NCI-H2029 (cell line): Measurements from ENCODE around the gene EXD1.

Experiments
- DNase-seq: peaks from one replicate; lab custom pipeline; 2025; lab: John Stamatoyannopoulos, UW

EXD1 gene

DNA sequence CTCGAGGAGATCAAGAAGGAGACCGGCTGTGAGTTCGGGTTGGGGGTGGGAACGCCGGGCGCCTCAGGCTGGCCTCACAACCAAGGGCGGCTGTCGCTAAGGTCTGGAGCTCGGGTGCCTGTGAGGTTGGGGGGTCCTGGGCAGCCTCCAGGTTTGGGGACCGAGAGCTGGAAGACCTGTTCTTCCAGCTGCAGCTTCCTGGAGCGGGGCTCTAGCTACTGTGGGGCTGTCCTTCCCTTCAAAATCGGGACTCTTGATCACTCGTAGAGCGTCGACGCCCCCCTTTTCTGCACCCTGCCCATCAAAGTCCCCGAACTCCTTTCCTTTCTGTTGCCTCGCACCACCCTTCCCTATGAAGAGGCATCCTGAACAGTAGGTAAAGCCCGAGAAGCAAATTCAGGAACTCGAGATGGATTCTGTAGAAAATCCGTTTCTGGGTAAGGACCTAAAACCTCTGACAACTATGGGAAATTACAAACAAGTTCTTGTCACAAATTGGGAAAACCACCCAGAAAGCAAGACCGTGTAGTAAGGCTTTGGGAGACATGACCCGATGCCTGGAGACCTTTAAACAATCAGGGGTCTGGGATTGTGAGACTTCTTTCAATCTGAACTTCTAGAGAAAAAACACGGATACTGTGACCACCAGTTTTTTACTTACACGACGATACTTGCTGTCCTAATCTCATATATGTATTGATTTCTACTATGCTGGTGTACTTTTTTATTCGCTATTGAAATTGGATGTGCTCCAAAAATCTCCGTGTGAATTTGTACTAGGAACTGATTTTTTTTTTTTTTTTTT is 1.1 kb upstream of the EXD1 start:
- no peak for DNase-seq

DNA sequence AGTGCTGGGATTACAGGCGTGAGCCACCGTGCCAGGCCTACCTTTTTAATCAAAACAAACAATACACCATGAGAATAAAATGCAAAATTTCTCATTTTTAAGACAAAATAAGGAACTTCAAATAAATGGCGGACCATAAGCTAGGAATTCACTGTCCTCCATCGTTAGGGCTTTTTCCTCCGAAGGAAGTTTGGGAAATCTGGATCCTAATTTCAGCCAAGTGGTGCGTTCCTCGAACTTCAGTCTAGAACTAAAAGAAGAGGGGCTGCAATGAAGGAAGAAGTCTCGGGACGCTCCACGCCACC is 260 bp downstream of the EXD1 start:
- DNase-seq = no peak

DNA sequence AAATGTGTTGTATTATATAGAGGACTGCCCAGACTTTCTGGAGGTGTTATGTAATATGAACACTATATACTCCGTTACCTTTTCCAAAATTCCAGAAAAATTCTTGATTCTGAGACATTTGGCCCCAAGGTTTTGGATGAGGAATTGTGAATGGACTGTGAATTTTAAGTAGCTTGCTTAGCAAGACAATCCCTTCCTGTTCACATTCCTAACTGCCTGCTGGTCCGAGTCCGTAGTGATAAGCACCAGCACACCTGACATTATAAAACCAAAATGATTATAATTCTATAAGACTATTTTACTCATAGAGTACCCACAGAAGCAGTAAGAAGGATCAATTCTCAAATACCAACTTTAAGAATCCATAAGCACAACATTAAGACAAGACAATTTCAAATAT is 11.2 kb downstream of the EXD1 start:
- no peak for DNase-seq

DNA sequence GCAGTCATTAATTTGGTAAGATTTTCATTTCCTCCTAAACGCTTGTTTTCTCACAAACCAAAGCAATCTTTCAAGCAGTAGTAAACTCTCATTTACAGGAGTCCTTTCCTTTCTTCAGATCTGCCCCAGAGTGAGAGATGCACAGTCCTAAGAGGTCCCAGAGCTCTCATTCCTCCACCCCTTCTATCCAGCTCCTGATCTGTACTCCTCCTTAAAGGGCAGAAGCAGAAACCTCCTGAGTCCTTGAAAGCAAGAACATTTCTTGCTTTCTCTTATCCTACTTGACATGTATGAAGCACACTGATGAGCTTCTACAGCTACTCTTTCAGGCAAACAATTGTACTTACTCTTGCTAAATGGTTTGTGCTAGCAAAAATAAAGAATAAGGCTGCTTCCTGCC is 11.7 kb downstream of the EXD1 start:
- DNase-seq = no peak

DNA sequence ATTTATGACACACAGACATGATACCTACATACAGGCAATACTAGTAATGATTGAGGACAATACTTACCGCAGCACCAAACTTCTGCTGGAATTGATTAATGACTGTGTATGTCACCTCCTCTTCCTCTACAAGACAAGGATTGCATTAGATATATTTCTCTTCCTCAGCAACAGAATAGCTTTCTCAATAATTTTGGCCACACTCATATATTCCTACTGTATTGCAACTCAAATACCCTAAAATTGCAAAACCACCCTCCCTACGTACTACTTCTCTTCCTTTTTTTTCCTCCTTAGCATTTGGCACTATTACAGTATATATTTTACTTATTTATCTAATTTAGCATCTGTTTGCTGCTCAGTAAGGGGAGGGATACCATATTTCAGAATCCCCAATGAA is 14.8 kb downstream of the EXD1 start:
- no peak for DNase-seq

DNA sequence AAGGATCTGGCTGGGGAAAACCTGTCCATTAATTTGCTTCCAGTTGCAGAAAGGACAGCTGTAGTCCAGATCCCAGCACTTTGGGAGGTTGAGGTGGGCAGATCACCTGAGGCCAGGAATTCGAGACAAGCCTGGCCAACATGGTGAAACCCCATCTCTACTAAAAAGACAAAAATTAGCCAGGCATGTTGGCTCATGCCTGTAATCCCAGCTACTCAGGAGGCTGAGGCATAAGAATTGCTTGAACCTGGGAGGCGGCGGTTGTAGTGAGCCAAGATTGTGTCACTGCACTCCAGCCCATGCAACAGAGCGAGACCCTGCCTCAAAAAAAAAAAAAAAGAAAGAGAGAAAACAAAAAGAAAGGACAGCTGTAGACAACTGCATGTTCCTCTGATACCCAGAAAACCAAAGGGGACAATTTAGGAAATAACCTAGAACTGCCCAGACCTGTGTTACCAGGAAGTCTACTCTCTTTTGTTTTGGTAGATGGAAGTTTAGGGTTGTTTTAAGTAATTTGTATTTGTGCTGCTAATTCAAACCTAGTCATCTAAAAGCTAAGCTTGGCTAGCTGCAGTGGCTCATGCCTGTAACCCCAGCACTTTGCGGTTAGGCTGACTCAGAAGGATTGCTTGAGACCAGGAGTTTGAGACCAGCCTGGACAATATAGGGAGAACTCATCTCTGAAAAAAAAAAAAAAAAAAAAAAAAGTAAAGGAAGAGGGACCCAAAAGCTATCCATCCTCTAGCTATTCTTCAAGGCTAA is 22.7 kb downstream of the EXD1 start:
- DNase-seq = no peak

DNA sequence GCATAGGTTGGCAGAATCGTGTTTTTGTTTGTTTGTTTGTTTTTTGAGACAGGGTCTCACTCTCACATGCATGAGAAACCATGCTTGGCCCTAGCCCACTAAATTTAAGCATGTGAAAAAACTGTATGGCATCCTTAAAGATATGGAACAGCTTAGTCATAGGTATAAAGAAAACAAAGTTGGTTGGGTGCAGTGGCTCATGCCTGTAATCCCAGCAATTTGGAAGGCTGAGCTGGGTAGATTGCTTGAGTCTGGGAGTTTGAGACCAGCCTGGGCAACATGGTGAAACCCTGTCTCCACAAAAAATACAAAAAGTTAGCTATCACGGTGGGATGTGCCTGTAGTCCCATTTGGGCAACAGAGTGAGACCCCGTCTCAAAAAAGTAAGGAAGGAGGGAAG is 25.2 kb downstream of the EXD1 start:
- no peak for DNase-seq

DNA sequence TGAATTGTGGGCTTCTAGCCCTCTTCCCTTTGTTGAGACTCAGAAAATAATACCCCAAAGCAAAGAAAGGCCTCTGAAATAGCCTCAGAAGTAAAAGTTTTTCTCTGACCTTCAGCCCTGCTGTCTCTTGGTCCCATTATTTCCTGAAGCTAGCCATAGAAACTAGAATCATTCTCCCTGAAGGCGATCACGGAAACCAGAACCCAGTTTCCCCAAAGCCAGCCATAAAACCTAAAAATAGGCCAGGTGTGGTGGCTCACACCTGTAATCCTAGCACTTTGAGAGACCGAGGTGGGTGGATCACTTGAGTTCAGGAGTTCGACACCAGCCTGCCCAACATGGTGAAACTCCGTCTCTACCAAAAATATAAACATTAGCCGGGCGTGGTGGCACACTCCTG is 27.2 kb downstream of the EXD1 start:
- DNase-seq = no peak

DNA sequence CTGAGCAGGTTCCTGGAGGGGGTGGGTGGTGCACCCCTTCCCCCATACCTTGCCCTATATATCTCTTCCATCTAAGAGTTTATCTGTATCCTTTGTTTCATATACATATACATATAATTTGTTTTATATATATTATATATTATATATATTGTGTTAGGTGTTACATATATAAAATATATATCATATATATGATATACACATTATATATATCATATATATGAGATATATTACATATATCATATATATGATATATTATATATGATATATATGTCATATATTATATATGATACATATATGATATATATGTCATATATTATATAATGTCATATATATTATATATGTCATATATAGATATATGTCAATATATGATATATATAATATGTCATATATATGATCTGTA is 31.1 kb downstream of the EXD1 start:
- DNase-seq = no peak

DNA sequence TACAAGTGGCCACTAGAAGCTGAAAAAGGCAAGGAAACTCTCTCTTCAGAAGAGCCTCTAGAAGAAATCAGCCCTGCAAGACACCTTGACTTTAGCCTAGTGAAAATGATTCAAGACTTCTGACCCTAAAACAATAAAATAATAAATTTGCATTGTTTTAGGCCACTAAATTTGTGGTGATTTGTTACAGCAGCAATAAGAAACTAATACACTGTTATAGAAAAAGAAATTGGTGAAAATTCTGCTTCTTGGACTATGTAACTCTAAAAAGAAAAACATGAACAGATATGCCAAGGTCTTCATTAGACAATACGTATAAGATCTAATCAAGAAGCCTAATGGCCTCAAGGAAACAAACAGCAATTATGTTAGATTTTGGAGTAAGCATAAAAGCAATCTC is 36.1 kb downstream of the EXD1 start:
- DNase-seq = no peak

DNA sequence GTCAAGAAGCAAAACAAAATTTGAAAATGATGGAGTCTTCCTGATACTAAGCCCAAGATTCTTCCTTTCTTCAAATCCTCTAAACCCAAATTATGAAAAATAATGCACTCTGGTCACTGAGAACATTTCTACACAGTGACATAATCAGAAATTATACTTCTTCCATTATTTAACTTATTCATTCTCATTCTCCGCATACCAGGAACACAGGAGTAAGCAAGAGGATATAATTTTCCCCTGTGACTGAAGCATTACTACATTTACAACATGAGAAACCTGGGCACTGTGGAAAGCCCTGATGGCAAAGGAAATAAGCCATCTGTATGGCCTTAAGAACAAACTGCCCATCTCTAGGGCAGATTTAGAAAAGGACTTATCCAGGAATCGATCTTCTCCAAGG is 47.0 kb downstream of the EXD1 start:
- DNase-seq = no peak

DNA sequence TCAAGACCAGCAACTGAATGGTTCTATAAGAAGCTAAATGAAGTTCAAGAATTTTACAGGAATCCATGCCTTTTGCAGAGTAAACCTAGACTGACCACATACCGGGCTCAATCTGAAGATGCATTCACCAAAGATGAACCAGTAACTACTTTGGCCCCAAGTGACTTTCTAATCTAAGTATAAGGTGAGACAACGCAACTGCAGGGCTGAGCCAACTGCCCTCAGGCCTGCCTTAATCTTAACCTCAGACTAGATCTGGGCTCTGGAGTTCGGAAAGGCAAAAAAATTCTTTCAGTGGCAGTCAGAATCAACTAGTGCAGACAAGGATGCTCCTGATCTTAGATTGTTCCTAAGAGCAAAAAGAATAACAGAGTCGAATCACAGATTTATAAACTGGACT is 48.3 kb downstream of the EXD1 start:
- DNase-seq = no peak

DNA sequence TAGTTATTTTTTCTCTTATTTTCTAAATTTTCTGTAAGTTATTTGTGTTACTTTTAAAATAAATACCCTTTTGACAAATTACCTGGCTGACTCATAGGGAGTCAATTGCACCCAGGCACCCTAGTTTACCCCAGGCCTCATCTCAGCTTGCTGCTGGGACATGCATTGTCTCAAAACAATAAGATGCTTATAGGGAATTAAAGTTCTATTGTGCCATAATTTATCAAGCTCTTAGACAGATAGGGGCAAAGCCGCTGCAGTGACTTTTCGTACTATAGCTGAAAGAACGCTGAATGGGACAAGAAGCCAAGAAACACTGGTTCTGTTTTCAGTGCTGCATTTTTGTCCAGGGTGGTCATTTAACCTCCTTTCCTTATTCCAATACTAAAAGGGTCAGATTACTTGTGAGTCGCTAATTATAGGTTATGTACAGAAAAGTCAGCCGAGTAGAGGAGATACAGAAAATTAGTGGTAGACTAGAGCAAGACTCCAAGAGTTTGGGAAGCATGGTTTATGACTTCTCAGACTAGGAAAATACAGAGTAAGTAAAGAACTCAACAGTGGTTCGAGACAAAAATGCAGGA is 50.3 kb downstream of the EXD1 start:
- DNase-seq = no peak

DNA sequence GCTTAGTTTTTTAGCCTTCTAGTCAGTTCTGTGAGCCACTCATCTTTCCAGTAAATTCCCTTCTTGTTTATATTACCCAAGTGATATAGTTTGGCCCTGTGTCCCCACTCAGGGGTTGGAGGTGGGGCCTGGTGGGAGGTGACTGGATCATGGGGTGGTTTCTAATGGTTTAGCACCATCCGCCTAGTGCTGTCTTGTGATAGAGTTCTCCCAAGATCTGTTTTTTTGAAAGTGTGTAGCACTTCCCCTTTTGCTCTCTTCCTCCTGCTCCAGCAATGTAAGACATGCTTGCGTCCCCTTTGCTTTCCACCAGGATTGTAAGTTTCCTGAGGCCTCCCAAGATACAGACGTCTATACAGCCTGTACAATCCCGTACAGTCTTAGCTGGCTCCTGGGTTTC is 60.8 kb downstream of the EXD1 start:
- no peak for DNase-seq

DNA sequence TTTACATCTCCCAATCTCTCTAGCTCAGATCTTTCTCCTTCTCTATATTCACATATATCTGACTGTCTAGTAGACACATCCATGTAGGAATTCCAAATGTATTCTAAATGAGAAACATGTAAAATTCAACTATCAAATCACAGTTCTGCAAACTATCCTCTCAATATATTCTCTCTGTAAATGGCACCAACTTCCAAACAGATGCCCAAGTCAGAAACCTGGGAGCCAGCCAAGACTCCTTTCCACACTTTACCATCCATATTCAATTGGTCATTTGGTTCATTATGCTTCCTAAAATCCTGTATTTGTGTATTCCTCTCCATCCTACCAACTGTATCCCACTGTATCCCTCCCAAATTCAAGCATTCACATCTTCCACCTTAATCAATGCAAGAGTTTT is 61.5 kb downstream of the EXD1 start:
- DNase-seq = no peak

DNA sequence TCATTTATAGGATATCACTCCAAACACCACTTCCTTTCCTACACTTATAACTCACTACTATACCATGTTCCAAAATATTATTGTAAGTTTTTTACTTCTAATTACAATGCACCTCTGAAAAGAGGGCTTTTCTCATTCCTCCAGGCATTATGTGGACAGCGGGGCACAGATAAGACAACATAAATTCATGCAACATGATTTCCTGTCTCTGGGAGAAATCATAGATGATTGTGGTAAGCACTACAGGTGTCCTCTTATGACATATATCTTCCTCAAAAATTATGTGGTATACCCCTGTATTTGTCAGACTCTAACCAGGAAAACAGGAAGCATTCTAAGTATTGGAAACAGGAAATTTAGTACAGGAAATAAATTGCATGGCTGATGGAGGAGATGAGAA is 68.8 kb downstream of the EXD1 start:
- DNase-seq = no peak

DNA sequence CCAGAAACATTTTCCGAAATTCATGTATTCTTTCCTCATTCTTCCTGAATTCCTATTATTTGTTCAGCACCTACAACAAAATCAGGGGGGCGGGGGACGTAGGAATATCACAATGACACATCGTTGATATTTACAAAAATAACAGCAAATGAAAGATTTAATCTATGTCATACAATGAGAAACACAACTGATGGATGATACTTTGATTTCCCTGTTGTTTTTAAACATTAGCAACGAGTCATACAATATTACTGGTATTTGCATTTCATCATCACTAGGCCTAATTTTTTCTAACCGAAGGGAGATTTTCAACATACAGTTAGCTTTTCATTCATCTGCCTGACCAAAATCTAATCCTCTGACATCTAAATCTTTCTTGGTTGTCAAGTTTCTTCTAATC is 69.2 kb downstream of the EXD1 start:
- DNase-seq = no peak

DNA sequence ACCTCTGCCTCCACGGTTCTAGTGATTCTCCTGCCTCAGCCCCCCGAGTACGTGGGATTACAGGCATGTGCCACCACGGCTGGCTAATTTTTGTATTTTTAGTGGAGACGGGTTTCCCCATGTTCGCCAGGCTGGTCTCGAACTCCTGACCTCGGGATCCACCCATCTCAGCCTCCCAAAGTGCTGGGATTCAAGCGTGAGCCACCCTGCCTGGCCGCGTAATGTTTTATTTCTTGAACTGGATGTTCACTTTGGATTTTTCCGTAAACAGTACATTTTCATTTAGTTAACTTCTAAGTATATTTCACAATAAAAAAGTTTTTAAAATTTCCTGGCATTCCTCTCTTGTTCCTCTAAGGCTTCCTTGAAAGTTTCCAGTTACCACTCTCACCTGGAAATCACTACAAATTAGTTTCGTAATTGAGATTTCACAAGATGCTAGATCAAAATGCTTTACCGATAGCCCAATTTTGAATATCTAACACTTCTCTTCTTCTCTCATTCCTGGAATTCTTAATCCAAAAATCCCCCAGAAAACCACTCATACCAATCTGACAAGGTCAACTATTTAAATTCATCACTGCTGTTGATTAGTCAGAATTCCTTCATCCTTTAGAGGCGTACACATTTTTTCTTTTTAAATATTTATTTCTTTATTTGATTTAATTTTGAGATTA is 69.8 kb downstream of the EXD1 start:
- DNase-seq = no peak

DNA sequence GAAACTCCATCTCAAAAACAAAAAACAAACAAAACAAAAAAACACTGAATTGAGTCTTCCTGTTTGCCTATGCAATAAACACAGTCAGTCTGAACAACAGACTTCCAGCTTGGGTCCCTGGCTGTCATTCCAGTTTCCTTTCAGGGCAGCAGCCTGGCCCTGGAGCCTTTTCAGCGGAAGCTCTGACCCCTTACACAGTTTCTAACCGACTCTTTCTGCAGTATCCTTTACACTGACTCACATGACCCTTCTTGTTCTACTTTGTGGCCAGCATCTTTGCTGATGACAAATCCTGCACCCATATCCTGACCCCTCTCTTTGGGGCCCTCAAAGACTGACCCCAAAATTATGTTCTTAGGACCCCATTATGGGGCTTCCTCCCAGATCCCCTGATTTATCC is 76.1 kb downstream of the EXD1 start:
- no peak for DNase-seq

DNA sequence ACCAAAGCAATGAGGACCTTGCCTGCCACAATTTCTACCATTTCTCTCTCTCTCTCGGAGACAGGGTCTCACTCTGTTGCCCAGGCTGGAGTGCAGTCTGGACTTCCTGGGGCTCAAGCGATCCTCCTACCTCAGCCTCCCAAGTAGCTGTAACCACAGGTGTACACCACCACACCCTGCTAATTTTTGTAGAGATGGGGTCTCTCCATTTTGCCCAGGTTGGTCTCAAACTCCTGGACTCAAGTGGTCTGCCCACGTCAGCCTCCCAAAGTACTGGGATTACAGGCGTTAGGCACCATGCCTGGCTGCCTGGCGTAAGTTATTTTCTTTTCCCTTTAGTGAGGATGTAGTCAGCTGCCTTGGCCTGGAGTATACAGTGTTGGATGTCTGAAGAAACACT is 76.8 kb downstream of the EXD1 start:
- DNase-seq = no peak

DNA sequence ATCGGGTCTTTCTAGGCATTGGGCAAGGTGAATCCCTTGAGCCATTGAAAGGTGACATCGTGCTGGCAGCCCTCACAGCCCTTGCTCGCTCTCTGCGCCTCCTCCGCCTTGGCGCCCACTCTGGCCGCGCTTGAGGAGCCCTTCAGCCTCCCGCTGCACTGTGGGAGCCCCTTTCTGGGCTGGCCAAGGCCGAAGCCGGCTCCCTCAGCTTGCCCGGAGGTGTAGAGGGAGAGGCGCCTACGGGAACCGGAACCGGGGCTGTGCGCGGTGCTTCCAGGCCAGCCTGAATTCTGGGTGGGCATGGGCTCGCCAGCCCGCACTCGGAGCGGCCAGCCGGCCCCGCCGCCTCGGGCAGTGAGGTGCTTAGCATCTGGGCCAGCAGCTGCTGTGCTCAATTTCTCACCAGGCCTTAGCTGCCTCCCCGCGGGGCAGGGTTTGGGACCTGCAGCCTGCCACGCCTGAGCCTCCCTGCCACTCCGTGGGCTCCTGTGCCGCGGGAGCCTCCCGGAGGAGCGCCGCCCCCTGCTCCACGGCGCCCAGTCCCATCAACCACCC is 79.0 kb downstream of the EXD1 start:
- DNase-seq = no peak

DNA sequence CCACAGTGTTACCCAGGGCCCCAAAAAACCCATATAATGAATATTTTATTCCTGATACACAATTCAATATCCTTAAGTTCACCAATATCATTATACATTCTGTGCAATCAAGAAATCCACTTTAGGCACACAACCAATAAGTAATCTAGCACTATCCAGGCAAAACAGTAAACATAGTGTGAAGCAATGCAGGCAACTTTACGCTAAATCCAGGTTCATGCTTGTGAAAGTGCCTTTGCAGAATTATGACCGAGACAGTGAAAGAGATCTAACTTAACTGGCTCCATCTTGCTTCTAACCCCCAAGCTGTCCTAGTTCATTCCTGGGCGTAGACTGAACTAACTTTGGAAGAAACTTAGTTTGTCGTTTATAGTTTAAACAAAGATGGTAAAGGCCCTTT is 80.3 kb downstream of the EXD1 start:
- no peak for DNase-seq

DNA sequence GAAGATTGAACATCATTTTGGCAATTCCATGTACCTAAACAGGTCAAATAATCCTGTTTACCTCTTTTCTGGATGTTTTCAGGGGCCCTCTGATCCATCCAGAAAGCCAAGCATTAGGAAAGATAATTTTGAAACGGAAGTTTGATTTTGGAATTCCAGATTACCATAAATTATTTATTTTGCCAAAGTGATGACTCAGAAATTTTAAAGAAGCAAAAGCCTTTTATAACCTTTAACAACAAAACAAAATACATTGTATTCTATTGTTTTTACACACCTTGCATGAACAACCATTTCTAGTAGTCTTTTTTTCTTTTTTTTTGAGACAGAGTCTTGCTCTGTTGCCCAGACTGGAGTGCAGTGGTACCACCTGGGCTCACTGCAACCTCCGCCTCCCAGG is 82.5 kb downstream of the EXD1 start:
- DNase-seq = no peak
